Measurements from ENCODE around the gene PTPRR.

GRCh38 chr12:70733385-70733784 lies 187.2 kb downstream of the PTPRR start:
- no peak for TF ChIP-seq FOXM1 (IDR thresholded peaks at IDR 0.05; ENCODE audit: borderline replicate concordance)
- TF ChIP-seq SP1 (IDR thresholded peaks at IDR 0.05): no peak
- no peak for TF ChIP-seq ELF4 (IDR thresholded peaks at IDR 0.05)
- no peak for TF ChIP-seq HDGF (IDR thresholded peaks at IDR 0.05; ENCODE audit: borderline replicate concordance)
- TF ChIP-seq FOXA1 (IDR thresholded peaks at IDR 0.05): no peak
- TF ChIP-seq PKNOX1 (IDR thresholded peaks at IDR 0.05): no peak
- no peak for TF ChIP-seq TARDBP (IDR thresholded peaks at IDR 0.05)
- no peak for TF ChIP-seq LEF1 (IDR thresholded peaks at IDR 0.05; ENCODE audit: borderline replicate concordance)

Measured in HEK293T (cell line).